ENCODE results near the gene APH1B.

APH1B gene

DNA sequence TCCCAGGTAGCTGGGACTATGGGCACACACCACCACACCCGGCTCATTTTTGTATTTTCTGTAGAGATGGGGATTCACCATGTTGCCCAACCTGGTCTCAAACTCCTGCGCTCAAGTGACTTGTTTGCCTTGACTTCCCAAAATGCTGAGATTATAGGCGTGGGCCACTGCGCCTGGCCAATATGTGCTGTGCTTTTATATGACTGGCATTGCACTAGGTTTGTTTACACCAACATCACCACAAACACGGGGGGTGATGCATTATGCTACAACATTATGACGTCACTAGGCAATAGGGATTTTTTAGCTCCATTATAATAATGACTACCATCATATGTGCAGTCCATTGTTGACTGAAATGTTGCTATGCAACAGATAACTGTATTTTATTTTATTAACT is 6.9 kb downstream of the APH1B start:
- H3K9me3 Mint-ChIP-seq, result no peaks in the 10 kb centered on the region
- TF ChIP-seq, protein P1, sequence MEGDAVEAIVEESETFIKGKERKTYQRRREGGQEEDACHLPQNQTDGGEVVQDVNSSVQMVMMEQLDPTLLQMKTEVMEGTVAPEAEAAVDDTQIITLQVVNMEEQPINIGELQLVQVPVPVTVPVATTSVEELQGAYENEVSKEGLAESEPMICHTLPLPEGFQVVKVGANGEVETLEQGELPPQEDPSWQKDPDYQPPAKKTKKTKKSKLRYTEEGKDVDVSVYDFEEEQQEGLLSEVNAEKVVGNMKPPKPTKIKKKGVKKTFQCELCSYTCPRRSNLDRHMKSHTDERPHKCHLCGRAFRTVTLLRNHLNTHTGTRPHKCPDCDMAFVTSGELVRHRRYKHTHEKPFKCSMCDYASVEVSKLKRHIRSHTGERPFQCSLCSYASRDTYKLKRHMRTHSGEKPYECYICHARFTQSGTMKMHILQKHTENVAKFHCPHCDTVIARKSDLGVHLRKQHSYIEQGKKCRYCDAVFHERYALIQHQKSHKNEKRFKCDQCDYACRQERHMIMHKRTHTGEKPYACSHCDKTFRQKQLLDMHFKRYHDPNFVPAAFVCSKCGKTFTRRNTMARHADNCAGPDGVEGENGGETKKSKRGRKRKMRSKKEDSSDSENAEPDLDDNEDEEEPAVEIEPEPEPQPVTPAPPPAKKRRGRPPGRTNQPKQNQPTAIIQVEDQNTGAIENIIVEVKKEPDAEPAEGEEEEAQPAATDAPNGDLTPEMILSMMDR (IDR thresholded peaks at IDR 0.05), result no peak
- no peak overlapping the region for H3K4me3 Mint-ChIP-seq
- no peak for DNase-seq
- H3K27ac Mint-ChIP-seq, result no peak overlapping the region
- peaks cover 8% of the 10 kb centered on the region for H3K4me1 Mint-ChIP-seq
- peaks cover 5% of the 10 kb centered on the region for H3K27me3 Mint-ChIP-seq (ENCODE audit: low read depth, poor library complexity)
- H3K36me3 Mint-ChIP-seq (ENCODE audit: low read depth), result peaks cover 10% of the 10 kb centered on the region

DNA sequence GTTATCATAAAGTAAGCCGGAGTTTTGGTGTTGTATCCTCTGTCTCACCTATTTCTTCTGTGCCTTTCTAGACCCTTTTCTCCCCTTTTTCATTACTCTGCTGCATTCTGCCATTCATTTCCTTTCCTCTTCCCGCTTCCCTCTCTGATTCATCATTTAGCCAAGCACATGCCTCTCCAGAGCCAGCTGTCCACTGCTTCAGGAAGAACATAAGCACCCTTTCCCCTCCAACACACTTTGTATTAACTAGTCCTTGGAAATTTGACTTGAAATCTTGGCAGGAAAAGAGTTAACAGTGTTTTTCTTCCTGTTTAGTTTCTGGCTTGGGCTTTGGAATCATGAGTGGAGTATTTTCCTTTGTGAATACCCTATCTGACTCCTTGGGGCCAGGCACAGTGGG is 9.7 kb downstream of the APH1B start:
- H3K9me3 Mint-ChIP-seq, result no peaks in the 10 kb centered on the region
- no peak for DNase-seq
- TF ChIP-seq, protein P1 (IDR thresholded peaks at IDR 0.05), result no peak
- peaks cover 2% of the 10 kb centered on the region for H3K27me3 Mint-ChIP-seq (ENCODE audit: low read depth, poor library complexity)
- H3K27ac Mint-ChIP-seq, result peak overlapping the region; percentile 9
- H3K4me3 Mint-ChIP-seq, result no peak overlapping the region
- H3K36me3 Mint-ChIP-seq (ENCODE audit: low read depth), result peaks cover 10% of the 10 kb centered on the region
- peaks cover 9% of the 10 kb centered on the region for H3K4me1 Mint-ChIP-seq

DNA sequence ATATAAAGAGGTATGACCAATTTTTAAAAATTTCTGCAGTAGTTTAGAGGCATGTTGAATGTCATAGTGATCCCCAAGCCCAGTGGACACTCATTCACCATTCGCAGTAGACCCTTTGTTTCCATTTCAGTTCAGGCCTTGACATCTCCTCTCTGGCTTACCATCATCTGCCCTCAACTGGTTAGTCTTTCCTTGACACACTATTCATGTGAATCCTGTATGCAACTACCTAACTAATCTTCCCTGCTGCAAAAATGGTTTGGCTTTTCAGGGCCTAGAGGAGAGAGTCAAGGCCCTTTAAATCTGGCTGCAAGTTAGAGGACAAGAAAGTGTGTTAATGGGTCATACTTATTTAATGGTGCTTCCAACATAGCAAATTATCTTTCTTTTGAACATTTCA is 10.9 kb downstream of the APH1B start:
- Mint-ChIP-seq H3K27ac (no peak overlapping the region), H3K4me1 (peaks cover 9% of the 10 kb centered on the region), H3K36me3 (ENCODE audit: low read depth) (peaks cover 10% of the 10 kb centered on the region), H3K9me3 (no peaks in the 10 kb centered on the region), H3K27me3 (ENCODE audit: low read depth, poor library complexity) (peaks cover 5% of the 10 kb centered on the region), H3K4me3 (no peak overlapping the region)
- DNase-seq, result no peak
- TF ChIP-seq, protein P1 (IDR thresholded peaks at IDR 0.05), result no peak

DNA sequence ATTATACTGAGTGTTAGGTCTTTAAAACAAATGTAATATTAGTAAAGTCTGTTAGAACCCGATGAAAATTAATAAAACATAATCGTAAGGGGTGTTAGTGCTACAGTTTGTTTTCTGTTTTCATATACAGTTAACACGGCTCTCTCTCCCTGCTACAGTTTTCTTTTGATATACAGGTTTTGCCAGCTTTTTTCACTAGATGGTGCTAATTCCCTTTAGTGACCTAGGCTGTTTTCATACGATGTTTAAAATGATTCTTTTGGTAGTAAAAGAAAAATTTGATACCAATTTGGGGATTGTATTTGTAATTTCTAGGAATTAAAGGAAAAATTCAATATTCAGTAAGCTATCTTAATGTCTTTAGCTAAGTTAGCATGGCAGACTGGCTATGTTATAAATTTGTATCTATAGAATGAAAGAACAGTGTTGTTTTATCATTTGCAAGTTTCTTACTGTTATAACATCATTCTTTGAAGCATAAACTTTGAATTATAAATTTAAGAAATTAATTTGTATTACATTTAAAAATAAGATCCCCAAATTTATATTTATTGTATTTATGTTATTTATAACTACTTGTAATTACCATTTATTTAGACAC is 11.5 kb downstream of the APH1B start:
- peaks cover 9% of the 10 kb centered on the region for H3K4me1 Mint-ChIP-seq
- H3K27me3 Mint-ChIP-seq (ENCODE audit: low read depth, poor library complexity), result peaks cover 6% of the 10 kb centered on the region
- H3K27ac Mint-ChIP-seq, result no peak overlapping the region
- no peak for DNase-seq
- H3K36me3 Mint-ChIP-seq (ENCODE audit: low read depth), result peaks cover 10% of the 10 kb centered on the region
- TF ChIP-seq, protein P1 (IDR thresholded peaks at IDR 0.05), result peak; percentile 69
- no peaks in the 10 kb centered on the region for H3K9me3 Mint-ChIP-seq
- H3K4me3 Mint-ChIP-seq, result no peak overlapping the region

DNA sequence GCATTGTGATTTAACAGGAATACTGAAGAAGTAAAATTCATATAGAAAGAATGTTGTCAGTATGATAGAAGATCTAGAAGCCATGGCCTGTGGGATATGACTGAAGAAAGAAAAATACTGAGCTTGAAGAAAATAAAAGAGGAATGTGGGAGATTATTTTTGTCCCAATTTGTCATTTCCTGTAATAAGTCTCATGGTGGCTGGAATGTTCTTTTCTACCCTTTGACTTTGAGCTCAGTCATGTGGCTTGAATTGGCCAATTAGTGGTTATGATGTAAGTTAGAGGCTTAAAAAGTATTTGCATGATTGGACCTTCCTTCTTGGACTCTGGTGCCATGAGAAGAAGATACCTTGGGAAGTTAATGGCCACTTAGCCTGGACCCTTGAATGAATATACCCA is 14.1 kb downstream of the APH1B start:
- Mint-ChIP-seq H3K9me3 (no peaks in the 10 kb centered on the region), H3K27ac (no peak overlapping the region)
- DNase-seq, result no peak

DNA sequence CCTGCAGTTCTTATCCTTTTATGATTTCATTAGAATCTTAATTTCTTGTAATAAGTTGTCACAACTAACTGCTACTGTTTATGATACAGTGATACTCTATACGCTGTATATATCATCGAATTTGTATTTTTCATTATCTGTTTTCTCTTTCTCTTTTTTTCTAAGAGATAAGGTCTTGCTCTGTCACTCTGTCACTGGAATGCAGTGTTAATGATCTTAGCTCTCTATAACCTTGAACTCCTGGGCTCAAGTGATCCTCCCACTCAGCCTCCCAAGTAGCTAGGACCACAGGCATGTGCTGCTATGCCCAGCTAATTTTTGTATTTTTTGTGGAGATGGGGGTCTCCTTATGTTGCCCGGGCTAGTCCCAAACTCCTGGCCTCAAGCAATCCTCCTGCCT is 14.8 kb downstream of the APH1B start:
- peak overlapping the region; percentile 16 for H3K27ac Mint-ChIP-seq
- peaks cover 13% of the 10 kb centered on the region for H3K4me1 Mint-ChIP-seq
- peaks cover 6% of the 10 kb centered on the region for H3K27me3 Mint-ChIP-seq (ENCODE audit: low read depth, poor library complexity)
- DNase-seq, result no peak
- H3K9me3 Mint-ChIP-seq, result no peaks in the 10 kb centered on the region
- H3K36me3 Mint-ChIP-seq (ENCODE audit: low read depth), result peaks cover 22% of the 10 kb centered on the region
- TF ChIP-seq, protein P1 (IDR thresholded peaks at IDR 0.05), result no peak
- no peak overlapping the region for H3K4me3 Mint-ChIP-seq

More for the DNA sequence above, 14.1 kb downstream of the APH1B start:
- H3K4me3 Mint-ChIP-seq, result no peak overlapping the region
- H3K27me3 Mint-ChIP-seq (ENCODE audit: low read depth, poor library complexity), result peaks cover 6% of the 10 kb centered on the region
- H3K36me3 Mint-ChIP-seq (ENCODE audit: low read depth), result peaks cover 21% of the 10 kb centered on the region
- TF ChIP-seq, protein P1 (IDR thresholded peaks at IDR 0.05), result no peak
- peaks cover 14% of the 10 kb centered on the region for H3K4me1 Mint-ChIP-seq
